Spinal cord (tissue), 10 donors: ENCODE results near the gene ADRA2A. TPM values are rescaled to one million over a fixed set of nuclear protein-coding genes. Genes with fewer than 3 reads are reported as not detected.

Experiments used
- DNase-seq, 6 donors: peaks; one replicate each; pipeline versions ENCODE4 v3.0.0 to v3.0.0-alpha.2; 2013 to 2015; ENCODE audit warnings: low spot score in 6 of 6, low read depth in 4 of 6
- H3K27ac ChIP-seq: one replicate; pipeline ENCODE4 v1.5.1; 2013; ENCODE audit warnings: low read depth, low read length, control low read depth
- H3K27me3 ChIP-seq: one replicate; pipeline ENCODE4 v1.6.1; 2013; ENCODE audit warnings: low read length; ENCODE audit not compliant: control insufficient read depth, insufficient read depth
- H3K36me3 ChIP-seq: one replicate; pipeline ENCODE4 v1.6.1; 2013; ENCODE audit warnings: low read length; ENCODE audit not compliant: control insufficient read depth, insufficient read depth
- H3K4me1 ChIP-seq: one replicate; pipeline ENCODE4 v1.6.1; 2013; ENCODE audit warnings: low read length; ENCODE audit not compliant: control insufficient read depth, insufficient read depth
- H3K4me3 ChIP-seq: one replicate; pipeline ENCODE4 v1.5.1; 2013; ENCODE audit warnings: low read depth, low read length, control low read depth
- H3K9me3 ChIP-seq: one replicate; pipeline ENCODE4 v1.6.1; 2013; ENCODE audit warnings: low read length; ENCODE audit not compliant: control insufficient read depth, insufficient read depth
- WGBS: methylation state at CpG from one replicate; pipeline ENCODE4 v1.1.5; 2013; ENCODE audit warnings: missing lambda C conversion rate; ENCODE audit not compliant: insufficient coverage; 5-methylcytosine and 5-hydroxymethylcytosine counted together
- polyA plus RNA-seq, 2 donors: library from polyadenylated mRNA; unstranded; fragments of 120-200 nt; gene quantifications; one replicate each; pipeline ENCODE4 v1.2.1, GENCODE V29; 2013; ENCODE audit not compliant: insufficient read length in 2 of 2
- small RNA-seq: library from RNA; depleted of rRNA; stranded (forward); fragments of <200 nt; gene quantifications from one replicate; pipeline ENCODE3, GENCODE V24; 2014; ENCODE audit warnings: low replicate concordance
- total RNA-seq, 2 donors: library from RNA; depleted of rRNA in 1 of 2; stranded (reverse); fragments of 120-200 nt in 1 of 2; fragments of >200 nt in 1 of 2; gene quantifications; one replicate each; pipeline versions ENCODE4 v1.2.3 to v1.2.4, GENCODE V29; 2013 to 2014
- donor health status: healthy.

Gene ADRA2A
- total and polyA plus RNA-seq, 4 donors, result 6.2 to 16.8 (median 11.2) TPM

GRCh38 chr10:111127081-111127848, 50.4 kb downstream of the ADRA2A start:
- H3K27me3 ChIP-seq, result no peaks in the 10 kb centered on the region
- H3K36me3 ChIP-seq, result no peaks in the 10 kb centered on the region
- 70% methylated on average over 4 of the region's 5 CpGs for WGBS
- no peaks in the 10 kb centered on the region for H3K9me3 ChIP-seq
- DNase-seq, result no peak
- peaks cover 4% of the 10 kb centered on the region for H3K4me1 ChIP-seq
- H3K27ac ChIP-seq, result no peak overlapping the region
- no peak overlapping the region for H3K4me3 ChIP-seq

DNA sequence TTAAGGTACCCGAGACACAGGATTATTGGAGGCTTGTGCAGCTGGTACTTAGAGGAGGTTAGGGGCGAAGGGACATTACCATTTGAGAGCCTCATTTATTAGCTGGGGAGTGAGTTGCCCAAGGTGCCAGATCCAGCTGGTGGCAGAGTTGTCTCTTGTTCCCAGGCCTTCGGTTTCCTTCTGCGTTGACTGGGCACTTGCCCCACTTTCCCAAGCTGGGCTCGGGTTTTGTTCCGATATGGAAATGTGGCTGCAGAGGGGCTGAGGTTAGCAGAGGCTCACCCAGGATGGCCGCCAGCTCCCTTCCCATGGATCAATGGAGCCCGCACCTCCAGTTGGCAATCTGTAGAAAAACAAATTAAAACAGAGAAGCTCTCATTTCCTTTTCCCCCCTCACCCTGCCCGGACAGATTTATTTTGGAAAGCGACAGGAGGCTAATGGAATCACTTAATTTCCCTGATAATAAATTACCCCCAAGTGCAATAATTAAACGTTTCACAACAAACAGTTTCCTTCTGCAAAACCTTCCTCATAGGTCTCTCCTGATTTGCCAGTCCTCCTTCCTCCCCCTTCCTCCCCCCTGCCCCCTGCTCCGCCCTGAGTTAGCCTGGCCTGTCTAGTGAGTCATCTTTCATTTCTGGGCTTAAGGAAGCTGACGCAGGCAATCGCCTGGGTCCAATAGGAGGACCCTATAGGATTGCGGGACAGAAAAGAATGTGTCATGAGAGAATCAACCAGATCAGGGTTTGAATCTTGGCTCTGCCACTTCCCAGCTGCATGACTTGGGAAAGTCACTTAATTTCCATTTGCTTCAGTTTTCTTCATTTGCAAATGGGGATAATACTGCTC, 51.7 kb downstream of the ADRA2A start:
- WGBS, result 40% methylated on average over 12 of the region's 15 CpGs
- no peak overlapping the region for H3K27ac ChIP-seq
- peak in 2 of 6 donors; percentile 40 to 78 for DNase-seq

DNA sequence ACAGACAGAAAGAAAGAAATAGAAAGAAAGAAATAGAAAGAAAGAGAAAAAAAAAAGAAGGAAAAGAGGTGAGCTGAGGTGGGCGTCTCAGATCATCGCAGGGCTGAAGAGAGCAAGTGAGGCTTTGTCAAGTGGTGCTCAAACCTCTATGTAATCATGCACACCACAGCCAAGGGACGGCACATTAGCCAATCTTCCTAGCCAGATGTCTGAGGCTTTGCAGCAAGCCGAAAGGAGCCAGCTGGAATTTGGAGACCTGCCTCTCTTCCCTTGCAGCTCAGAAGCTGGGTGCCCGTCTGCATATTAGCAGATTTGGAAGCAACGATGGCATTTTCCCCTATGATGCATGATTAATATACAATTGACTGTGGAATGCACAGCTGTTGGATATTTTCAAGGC, 52.5 kb downstream of the ADRA2A start:
- Histone ChIP-seq H3K4me1 (peaks cover 4% of the 10 kb centered on the region), H3K9me3 (no peaks in the 10 kb centered on the region), H3K27me3 (no peaks in the 10 kb centered on the region), H3K27ac (no peak overlapping the region), H3K4me3 (no peak overlapping the region), H3K36me3 (no peaks in the 10 kb centered on the region)
- peak in 1 of 6 donors; percentile 74 for DNase-seq
- 72% methylated on average over 4 of the region's 6 CpGs for WGBS

More for the DNA sequence above, 51.7 kb downstream of the ADRA2A start:
- H3K9me3 ChIP-seq, result no peaks in the 10 kb centered on the region
- H3K4me1 ChIP-seq, result peaks cover 4% of the 10 kb centered on the region
- H3K4me3 ChIP-seq, result no peak overlapping the region
- H3K27me3 ChIP-seq, result no peaks in the 10 kb centered on the region
- H3K36me3 ChIP-seq, result no peaks in the 10 kb centered on the region

- H3K9me3 ChIP-seq, result no peaks in the 10 kb centered on the region
- H3K27me3 ChIP-seq, result no peaks in the 10 kb centered on the region
- no peaks in the 10 kb centered on the region for H3K36me3 ChIP-seq
- no peak overlapping the region for H3K27ac ChIP-seq
- no peak for DNase-seq
- WGBS, result 77% methylated on average over 5 of the region's 5 CpGs
- H3K4me3 ChIP-seq, result no peak overlapping the region
- H3K4me1 ChIP-seq, result peaks cover 4% of the 10 kb centered on the region
Observed at GRCh38 chr10:111130471-111130870, 53.6 kb downstream of the ADRA2A start.

Small RNA genes within 50 kb of the gene (small RNA-seq; reads per million reads assigned to genes)
- not detected for gene AL355863.1

Other genes with a start within 250 kb of the ADRA2A start
- 10 to 100 TPM; 81.8 to 96.4 TPM for gene PDCD4, start 205.1 kb upstream of the ADRA2A start, total RNA-seq
- gene PDCD4, start 205.1 kb upstream of the ADRA2A start, polyA plus RNA-seq, result 100 to 1,000 TPM; 112 to 123 TPM
- 10 to 100 TPM; 45.7 to 56.4 TPM for gene BBIP1, start 157.8 kb upstream of the ADRA2A start, total RNA-seq
- 10 to 100 TPM; 69.1 to 78.6 TPM for gene BBIP1, start 157.8 kb upstream of the ADRA2A start, polyA plus RNA-seq
- 100 to 1,000 TPM in 1 of 2 donors, 10 to 100 TPM in 1; 45.2 to 123 TPM for gene SHOC2, start 157.4 kb upstream of the ADRA2A start, total RNA-seq
- 10 to 100 TPM; 41.3 to 52.4 TPM for gene SHOC2, start 157.4 kb upstream of the ADRA2A start, polyA plus RNA-seq